ENCODE measurements around the gene TBX15. TPM values are rescaled to one million over a fixed set of nuclear protein-coding genes. Genes with fewer than 3 reads are reported as not detected.
"Not testable (repeated sequence)": the region's sequence is repeated elsewhere in the genome, so short reads cannot be mapped to it uniquely, and the experiment has no call there.

The TBX15 gene
- total RNA-seq, 1 donor from 2014 or later: not detected

DNA sequence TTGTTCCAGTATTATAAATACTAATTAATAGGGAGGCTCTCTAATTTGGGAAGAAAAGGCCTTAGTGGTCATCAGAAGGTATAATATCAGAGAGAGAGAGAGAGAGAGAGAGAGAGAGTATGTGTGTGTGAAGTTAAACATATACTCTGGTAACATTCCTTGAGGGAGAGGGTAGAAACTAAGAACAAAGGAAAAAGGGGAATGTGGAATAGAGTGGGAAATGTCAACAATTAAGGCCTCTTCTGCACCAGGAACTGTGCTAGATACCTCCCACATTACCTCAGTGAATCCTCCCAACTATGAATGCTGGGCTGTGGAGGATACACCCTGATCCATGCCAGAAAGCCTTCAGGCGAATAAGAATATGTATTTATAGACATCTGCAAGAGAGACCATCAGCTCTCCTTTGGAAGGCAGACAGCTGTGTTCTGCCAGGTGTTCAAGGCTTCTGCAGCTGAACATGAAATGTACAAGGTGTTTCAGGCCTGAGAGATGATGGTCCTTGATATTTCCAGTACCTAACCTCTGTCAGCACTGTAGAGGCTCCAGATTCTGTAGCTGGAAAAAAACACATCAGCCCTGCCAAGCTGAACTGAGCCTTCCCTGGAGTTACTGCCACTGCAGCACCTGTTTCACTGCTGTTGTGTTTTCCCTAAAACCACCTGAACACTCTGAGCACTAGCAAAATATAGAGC lies 29.1 kb downstream of the TBX15 start:
- DNase-seq (ENCODE audit: low spot score): no peak

DNA sequence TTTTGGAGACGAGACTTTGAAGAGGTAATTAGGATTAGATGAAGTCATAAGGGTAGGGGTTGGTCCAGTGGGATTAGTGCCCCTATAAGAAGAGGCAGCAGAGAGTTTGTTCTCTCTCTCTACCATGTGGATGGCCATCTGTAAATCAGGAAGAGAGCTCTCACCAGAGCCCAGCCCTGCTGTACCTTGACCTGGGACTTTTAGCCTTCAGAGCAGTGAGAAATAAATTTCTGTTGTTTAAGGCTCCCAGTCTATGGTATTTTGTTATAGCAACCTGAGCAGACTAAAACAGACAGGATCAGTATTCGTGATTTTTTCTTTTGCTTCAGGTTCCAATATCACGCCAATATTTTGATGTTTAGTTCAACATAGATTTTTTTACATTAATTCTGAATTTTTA lies 30.0 kb downstream of the TBX15 start:
- no peak for DNase-seq (ENCODE audit: low spot score)

DNA sequence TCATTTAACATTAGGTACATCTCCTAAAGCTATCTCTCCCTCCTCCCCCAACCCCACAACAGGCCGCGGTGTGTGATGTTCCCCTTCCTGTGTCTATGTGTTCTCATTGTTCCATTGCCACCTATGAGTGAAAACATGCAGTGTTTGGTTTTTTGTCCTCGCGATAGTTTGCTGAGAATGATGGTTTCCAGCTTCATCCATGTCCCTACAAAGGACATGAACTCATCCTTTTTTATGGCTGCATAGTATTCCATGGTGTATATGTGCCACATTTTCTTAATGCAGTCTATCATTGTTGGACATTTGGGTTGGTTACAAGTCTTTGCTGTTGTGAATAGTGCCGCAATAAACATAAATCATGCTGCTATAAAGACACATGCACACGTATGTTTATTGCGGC lies 30.6 kb downstream of the TBX15 start:
- DNase-seq (ENCODE audit: low spot score): not testable (repeated sequence)

DNA sequence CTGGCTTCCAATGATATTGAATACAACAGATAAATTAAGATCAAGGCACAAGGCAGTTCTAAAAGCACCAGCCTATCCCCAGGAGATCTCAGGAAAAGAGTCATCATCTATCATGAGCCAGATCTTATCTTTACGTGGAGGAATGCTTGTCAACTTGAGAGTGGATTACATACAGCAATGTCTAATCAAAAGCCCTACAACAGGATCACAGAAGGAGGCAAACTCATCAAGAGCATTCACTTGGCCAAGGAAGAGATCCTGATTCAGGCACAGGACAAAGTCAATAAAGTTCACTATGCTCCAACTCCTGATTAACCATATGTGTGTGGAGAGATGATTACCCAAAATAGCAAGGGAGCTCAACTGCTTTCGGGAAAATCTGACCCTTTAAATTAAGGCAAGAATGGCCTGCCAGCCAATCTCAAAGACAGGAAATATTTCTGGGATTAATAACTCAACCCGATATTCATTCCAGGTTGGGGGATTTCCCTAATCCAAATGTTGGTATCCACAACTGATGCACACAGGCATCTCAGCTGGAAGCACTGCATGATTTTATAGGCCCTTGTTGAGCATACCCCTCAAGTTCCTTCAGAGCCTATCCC lies 33.7 kb downstream of the TBX15 start:
- no peak for DNase-seq (ENCODE audit: low spot score)

DNA sequence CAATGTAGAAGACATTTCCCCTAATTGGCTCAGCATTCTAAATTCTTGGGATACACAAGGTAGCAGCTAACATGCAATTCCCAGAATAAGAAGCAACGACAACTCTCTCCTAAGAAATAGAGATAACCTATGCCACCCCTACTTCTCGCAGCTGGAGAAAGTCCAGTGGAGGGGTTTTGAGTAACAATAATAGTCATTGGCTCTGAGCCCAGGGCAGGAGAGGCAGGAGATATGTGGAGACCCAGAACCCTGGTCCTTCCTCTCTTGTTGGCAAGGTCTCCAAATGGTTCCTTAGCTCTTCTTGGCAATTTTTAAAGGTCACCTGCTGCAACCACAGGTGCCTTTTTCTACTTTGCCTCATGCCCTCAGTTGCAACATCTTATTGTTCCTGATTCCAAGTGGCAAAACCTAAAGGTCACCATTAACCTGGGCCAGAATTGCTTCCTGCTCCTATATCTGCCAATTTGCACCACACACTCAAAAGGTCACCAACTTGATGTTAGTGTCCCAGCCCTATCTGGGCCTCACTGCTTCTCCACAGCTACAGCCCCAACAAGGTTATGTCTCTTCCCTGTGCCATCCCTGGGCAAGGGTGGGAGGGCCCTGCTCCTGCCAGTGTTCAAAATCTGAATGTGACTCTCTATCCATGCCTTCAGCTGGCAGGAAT lies 36.7 kb downstream of the TBX15 start:
- DNase-seq (ENCODE audit: low spot score): no peak

DNA sequence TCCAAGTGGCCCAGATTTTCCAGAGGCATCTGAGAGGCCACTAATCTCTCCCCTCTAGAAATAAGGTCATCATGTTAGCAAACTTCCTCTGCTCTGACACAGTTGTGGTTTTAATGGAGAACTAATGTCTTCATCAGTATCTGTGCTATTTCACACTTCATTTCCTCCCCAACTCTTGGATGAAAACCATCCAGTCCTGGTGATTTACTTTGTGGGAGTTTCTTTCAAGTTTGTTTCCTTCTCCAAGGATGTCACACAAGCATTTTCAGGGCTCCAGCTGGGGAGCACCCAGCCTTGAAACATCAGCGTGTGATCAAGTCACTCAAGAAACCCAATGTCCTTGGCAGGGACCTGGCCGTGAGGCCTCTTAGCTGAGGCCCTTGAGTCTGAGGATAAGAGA lies 38.8 kb downstream of the TBX15 start:
- no peak for DNase-seq (ENCODE audit: low spot score)

DNA sequence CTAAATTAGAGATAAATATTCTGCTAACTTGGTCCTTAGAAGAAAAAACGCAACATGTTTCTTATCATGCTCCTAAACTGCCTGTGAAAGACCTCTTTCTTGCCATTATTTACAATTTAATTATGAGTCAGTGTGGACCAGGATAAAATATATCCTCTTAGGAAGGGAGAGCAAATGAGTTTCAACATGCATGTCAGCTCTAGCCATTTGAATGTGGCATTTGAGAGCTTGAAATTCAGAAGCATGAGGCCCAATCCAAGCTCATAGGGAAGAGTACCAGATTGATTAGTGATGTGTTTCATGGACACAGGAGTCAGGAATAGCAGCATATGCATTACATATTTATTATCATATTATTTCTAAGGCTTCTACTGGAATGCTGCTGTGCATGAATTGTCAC lies 39.3 kb downstream of the TBX15 start:
- DNase-seq (ENCODE audit: low spot score): no peak

DNA sequence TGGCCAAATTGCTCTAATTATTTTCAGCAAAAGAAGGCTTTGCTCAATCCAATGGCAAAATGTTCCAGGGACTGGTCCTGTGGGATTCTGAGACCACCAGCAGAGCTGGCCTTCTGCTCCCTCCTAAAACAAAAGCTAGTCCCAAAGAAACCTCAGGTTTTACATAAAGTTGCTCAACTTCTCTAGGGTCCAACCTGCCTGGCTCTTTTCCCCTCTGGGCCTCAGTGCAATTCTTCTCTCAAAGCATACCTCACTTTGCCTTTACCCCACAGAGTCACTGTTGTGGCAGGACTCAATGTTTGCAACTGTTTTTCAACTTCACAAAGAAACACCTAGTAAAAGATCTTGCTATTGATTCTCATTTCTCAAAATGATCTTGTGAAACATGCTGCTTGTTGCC lies 39.8 kb downstream of the TBX15 start:
- no peak for DNase-seq (ENCODE audit: low spot score)

DNA sequence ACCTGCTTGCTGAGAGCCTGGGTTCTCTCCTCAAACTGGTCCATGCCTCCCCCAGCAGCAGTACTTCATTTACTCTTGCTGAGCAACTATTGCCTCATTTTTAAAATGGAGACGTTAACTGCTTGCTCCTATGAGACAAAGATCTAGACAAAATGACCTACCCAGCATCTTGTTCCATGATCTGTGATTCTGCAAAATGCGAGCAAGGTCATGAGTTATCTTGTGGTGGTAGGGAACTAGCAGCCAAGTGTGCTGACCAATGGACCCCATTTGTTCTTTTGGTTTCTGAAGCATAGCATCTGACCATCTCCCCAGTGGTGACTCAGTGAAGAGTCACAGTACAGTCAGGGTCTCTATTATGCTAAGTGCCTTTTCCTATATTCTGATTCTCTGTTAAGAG lies 40.4 kb downstream of the TBX15 start:
- no peak for DNase-seq (ENCODE audit: low spot score)

DNA sequence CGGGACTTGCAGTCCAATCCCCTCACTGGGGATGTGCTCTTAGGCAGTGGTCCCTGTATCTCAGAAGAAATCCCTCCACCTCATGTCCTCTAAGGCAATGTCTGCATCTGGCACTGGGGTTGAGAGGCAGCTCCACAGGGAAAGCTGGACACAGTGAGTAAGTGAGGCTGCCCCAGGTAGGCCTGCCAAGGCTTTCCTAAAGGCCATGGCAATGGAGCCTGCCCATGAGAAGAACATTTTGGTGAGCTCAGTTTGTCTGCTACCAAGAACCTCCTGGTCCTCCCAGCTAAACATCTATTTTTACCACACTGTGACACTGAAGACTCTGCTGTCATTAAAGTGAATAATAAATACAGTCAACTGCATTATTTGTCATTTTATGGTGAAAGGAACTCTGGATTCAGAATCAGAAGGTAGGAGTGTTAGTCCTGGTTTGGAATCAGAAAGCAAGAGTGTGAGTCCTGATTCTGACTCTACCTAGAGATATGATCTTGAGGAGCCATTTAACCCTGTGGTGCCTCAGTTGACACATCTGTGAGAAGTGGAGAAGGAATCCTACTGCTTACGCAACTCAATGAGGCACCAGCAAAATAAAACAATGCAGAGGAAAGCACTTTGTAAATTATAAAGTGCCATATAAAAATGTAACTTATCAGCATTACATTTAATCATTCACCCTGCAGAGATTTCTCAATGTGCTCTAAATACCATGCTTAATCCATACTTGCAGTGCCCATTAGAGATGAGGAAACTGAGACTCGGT lies 41.0 kb downstream of the TBX15 start:
- DNase-seq (ENCODE audit: low spot score): no peak

DNA sequence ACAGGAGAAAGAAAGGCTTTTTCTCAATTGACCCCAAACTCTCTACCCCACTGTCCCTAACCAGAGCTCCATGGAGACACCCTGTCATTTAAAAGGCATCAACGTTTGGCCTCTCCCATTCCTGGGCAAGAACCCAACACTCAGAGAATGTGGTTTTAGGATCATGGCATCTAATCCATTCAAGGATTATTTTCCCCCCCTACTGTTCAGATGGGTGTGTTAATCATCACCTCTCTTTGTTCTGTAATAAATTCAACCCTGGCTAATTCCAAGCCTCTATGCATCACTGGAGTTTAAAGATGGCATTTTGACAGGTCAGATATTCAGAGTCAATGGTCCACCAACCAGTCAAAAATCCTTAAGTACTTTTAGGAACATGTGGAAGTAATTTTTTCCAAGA lies 42.7 kb downstream of the TBX15 start:
- DNase-seq (ENCODE audit: low spot score): no peak

DNA sequence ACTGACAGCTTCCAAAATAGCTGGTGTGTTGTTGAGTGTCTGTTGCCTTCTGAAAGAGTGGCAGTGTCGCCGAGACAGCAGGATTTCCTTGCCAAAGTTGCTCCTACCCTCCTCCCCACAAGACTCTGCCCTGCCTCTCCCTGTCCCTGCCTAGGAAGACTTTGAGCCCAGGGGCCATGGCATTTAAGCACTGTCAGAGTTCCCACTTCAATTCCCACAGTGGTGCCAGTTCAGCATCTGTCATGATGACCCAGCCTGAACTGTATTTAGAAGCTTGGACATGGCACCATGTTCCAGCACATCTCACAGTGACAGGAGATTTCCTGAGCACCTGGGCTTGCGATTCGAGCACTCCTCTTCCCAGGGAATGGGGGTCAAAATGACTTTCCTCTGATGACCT lies 43.6 kb downstream of the TBX15 start:
- DNase-seq (ENCODE audit: low spot score): no peak

DNA sequence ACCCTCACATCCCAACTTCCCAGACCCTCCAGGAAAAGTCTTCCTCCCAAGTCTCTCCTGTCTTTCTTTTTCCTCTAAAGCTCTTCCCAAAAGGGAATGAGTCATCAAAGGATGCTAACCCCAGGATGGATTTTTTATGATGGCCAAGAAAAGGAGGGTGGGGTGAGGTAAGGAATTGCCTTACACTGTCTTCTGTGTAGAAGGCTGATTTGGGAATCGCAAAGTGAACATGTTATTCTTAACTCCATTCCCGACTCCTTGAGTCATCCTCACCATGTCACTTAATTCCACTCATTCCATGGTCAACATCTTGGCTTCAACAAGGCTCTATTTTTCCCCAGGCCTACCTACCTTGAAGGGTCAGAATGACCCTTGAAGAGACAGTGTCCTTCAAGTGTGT lies 44.0 kb downstream of the TBX15 start:
- no peak for DNase-seq (ENCODE audit: low spot score)

DNA sequence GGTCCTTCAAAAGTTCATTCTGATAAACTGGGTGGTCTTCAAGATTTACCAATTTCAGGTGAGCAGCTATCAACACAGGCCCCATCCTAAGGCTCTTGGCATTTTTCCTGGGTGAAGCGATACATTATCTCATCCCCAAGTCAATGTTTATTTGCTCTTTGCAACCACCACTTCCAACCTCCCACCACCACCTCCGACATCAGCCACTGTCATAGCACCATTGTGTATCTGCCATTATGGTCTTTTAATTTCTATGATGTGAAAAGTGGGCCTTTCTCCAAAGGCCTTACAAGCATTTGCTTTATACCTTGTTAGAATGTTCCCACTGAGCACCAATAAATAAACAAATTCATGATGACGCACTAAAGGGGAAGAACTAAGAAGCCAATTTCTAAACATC lies 47.2 kb downstream of the TBX15 start:
- DNase-seq (ENCODE audit: low spot score): no peak

DNA sequence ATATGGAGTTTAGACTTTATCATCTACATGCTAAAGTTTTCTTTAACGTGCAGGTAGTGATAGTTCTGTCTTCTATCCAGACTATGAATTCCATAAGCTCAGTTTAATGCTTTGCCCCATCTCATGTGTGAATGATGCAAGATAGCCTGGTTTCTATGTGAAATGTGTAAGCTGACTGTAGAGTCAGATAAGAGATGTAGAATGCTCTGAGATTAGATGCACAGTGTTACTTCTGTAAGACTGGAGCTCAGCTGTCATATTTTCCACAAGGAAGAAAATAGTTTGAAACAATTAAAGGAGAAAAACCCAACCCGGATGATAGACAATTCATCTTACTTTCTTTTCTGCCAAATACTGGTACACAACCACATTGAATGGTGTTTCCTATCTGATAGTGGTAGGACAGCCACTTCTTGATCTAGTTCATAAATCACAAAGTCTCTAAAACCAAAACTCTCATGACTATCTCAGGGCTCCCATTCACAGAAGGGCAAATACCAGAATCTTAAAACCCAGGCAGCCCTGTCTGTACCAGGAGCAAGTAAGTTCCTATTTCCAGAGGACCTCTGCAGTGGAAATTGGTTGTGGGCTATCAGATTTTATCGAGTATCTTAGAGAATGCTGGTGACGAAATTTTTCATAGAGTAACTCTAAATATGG lies 50.6 kb downstream of the TBX15 start:
- DNase-seq (ENCODE audit: low spot score): no peak

DNA sequence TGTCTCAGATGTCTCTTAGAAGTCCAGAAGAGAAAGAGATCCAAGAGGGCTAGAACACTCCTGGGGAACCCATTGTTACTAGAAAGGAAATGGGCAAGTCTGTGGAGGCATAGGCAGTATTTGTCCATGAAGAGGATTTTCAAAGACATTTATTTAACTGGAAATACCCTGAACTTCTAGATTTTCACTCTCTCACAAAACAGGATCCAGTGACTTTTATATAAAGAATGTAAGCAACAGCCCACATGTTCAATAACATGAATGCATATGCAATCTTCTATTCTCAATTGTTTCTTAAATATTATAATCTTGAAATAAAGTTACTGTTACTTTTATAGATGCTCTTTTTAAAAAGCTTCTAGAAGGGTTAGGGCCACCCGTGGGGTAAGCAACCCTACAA lies 53.4 kb downstream of the TBX15 start:
- no peak for DNase-seq (ENCODE audit: low spot score)

DNA sequence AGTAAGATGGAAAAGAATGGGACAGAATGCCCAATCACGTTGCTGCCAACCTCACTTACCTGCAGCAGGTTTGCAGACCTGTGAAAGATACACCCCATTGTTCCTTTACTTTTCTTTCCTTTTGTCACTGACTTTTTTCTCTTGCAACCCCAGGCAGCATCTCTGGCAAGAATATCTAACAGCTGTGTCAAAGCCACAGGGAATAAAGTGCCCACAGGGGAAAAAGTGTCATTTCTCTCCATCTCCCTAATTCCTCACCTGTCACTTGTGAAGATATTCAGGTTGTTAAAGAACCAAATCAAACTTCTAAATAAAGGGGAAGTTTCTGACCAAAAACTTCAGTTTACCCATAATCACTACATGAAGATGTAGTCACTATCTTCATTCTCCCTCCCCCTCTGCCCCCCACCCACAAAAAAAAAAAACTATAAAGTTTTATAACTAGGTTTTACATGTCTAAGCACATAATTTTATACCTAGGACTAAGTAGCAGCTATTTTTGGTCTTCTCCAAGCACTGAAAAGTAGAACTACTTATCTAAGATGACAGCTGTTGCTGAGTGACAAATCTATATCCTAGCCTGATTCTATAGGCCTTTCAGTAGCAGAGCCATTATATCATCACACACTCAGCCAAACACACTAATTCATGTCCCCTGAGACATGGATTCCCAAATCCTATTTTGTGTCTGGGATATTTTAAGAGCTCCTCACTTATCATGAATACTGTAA lies 54.9 kb downstream of the TBX15 start:
- DNase-seq (ENCODE audit: low spot score): no peak

DNA sequence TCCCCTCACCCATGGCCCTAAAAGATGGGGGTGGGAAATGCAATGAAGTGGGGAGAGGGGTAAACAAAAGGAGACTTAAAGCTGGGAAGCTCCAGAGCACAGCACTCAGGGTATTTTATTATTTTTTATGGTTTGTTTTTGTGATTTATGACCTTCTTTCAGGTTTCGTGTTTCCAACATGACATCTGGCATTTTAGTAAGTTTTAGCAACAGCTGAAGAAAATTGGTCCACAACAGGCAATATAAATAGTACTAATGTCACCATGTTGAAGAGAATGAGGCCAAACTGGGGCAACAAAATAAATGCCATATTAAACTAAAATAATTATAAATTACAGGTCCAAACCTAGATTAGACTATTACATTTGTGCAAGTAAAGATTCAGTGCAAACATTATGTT lies 56.3 kb downstream of the TBX15 start:
- DNase-seq (ENCODE audit: low spot score): no peak

DNA sequence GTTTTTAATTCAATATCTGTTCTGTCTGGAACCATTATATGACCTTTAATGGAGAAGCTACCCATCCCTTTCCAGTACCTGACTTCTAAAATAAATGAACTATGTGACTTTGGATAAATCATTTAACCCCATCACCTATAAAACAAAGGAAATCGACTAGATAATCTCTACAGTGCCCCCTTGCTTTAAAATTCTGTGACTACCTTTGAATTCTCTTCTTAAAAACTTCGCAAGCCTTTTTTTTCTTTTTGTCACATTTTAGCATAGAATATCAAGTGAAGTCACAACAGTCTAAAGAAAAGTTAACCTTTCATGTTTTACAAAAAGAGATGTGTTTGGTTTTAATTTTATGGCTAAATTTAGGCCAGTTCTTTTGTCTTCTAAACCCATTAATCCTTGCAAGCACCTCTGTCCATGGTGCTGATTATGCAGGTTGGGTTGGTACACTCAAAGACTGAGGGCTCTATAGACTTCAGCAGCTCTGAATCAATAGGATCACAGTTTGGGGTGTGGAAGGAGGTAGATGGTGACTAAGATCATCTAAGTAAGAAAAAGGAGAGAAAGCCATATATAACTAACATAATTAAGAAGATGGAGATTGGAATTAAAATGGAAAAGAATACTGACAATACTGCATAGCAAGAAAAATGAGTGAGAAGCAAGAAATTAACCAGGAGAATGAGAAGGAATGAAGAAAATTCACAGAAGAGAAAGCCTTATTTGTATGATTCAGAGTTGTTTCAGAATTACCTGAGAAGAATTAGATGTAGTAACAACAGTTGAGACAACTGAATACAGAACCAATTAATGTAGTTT lies 59.2 kb downstream of the TBX15 start:
- DNase-seq (ENCODE audit: low spot score): no peak

DNA sequence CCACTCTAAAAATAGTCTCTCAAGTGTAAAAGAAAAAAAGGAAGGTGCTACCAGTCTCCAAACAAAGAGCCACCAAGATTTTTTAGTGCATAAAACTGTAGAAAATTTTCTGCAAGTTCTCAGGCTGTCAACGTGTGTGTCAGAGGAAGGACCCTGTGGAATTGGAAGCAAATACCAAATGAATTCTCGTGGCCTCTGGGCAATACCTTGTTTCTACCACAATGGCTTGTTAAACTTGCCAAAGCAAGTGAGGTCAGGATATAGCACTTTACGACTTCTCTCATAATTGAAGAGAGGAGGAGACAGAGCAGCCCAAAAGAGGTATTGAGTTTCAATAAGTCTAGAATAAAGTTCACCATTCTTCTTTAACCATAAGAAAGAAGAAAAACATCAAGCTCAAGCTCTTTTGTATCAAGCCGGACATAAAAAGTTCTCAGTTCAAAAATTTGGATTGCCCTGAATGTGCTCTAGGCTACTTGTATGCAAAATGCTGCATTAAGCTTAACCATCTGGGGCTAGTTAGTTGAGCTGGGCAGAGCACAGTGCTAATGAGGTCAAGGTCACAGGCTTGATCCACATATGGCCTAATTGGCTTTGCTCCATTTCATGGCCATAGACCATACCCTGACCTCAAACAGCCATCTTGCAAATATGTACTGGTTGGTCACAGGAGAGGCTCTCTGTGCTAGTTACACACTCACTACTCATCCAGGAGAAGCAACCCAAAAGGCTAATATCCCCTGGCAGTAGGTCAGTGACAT lies 60.5 kb downstream of the TBX15 start:
- no peak for DNase-seq (ENCODE audit: low spot score)
